Endothelial cell of hepatic sinusoid (primary cell): ENCODE results near the gene SLC6A11.

Source experiments
- in situ Hi-C: cut with HindIII; loops from 2 replicates; pipeline ENCODE4 v1.10.0; 2017; ENCODE audit warnings: low sequenced_read_pairs

SLC6A11 gene

DNA sequence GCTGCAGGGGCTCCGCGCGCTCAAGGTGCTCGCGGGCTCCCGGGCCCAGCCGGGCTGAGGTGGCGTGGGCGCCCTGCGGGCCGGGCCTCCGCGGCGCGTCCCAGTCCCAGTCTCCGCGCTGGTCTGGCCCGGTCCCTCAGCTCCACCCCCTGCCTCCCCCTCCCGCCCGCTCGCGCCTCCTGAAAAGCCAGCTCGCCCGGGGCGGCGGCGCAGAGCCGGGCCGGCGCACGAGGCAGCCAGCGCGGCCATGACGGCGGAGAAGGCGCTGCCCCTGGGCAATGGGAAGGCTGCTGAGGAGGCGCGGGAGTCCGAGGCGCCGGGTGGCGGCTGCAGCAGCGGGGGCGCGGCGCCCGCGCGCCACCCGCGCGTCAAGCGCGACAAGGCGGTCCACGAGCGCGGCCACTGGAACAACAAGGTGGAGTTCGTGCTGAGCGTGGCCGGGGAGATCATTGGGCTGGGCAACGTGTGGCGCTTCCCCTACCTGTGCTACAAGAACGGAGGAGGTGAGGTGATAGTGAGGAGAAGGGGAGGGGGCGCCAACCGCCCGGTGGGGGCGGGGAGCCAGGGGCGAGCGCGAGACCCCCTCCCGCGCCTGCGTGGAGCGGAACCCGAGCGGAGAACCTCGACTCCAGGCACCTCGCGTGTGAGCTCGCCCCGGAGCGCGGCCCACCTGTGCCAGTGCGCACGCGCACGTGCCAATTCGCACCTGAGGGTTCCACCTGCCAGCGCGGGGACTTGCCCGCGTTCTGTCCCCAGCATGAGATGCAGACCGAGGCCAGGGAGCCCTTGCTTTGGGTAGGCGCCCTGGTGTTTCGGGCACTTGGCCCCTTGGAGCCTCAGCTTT, at the start of gene SLC6A11:
Gene SLC6A11, plus strand, starts transcription at position 210 of the 844 bp plus-strand sequence. Its CDS starts 38 bp downstream, at position 248.
- in situ Hi-C loops, result no loop called here

- in situ Hi-C loops, result loop anchor here (5.0 kb wide), 1 partner anchor 38 kb away; no protein-coding TSS in a partner anchor
Observed at GRCh38 chr3:10768708-10769394, 47.2 kb upstream of the SLC6A11 start.

DNA sequence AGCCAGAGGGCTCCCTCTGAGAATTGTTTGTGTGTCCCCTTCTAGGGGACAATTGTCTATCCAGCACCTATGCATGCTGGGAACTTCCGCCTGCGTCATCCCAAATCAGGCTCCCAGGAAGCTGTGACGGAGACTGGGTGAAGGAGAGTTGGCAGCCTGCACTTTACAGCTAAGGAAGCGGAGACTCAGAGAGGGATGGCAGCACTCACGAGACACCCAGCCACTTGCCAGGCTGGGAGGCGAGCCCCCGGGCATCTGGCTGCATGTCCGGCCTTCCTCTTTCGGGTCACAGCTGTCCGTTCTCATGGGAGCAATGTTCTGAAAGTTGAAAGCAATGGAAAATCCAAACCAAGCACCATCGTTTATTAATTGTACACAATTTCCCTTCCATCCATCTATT, 45.5 kb upstream of the SLC6A11 start:
- in situ Hi-C loops, result no loop called here

GRCh38 chr3:10770981-10771380, 45.0 kb upstream of the SLC6A11 start:
- in situ Hi-C loops, result no loop called here

GRCh38 chr3:10771486-10772270, 44.4 kb upstream of the SLC6A11 start:
- in situ Hi-C loops, result no loop called here

GRCh38 chr3:10772271-10773161, 43.5 kb upstream of the SLC6A11 start:
- in situ Hi-C loops, result no loop called here

DNA sequence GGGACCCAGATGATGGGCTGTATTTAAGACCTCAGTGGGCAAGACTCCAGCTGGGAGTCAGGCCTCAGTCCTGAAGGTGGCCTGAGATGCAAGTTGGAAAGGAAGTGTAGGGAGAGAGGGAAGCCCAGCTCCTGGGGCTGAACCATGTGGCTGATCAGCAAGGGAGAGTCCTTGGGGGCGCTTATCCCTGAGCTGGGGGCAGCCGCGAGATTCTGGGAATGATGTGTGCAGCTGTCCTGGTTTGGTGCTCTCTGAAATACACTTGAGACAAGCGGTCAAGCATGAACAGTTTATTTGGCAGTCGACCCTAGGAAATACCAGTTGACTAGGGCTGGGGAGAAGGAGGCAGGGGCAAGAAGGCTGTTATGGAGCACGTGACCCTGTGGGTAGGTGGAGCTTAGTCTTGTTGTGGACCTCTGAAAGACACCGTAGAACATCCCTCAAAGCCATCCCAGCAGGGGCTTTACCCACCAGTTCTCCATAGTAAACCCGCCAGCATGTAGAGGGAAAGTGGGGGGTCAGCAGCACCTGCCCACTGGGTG, 41.8 kb upstream of the SLC6A11 start:
- in situ Hi-C loops, result no loop called here

DNA sequence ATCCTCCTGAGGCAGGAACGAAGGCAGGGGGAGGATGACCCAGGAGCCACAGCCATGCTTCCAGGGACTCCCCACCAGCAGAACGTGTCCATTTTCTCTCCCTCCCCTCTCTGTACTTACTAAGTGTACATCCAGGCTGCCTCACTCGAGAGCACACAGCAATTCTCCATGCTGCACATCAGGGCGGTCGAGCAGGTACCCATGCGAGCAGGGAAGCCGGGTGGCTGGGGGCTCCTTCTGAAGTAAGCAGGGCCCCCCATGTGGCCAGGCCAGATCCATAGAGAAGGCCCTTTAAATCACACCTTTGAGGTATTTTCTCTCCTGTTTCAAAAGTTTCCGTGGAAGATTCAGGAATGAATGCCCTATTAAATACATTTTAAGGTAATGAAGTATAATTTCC, 41.2 kb upstream of the SLC6A11 start:
- in situ Hi-C loops, result no loop called here

DNA sequence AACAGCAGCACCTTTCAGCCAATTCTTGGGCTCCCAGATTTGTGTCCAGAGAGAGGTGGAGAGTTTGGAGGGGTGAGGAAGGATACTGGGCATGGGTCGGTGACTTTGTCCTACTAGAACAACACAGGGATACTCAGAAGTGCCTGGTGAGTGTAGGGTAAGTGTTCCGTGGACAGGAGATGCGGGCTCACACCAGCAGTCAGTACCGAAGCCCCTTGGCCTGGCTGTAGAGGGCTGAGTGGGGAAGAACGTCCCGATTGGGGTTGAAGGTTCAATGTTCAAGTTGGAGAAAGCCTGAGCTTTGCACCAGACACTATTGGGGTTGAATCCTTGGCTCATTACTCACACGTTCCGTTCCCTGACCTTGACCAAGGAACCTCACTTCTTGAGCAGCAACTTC, 40.8 kb upstream of the SLC6A11 start:
- in situ Hi-C loops, result no loop called here

DNA sequence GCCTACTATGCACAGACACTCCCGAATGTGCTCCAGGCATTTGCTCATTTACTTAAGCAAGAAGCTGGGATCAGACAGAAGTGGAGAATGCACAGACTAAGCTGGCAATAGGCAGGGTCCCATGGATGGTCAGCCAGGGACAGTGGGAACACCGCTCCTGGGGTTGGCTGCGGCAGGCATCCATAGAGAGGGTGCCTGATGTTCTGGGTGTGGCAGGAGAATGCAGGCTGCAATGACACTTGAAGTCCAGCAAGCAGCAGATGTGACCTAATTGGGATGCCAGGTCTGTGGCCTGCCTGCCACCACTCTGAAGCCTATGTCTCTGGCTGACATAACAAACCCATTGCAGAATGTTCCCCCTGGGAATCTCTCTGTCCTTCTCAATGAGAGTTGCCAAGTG, 40.2 kb upstream of the SLC6A11 start:
- in situ Hi-C loops, result no loop called here

- in situ Hi-C loops, result no loop called here
Observed at GRCh38 chr3:10777627-10778026, 38.4 kb upstream of the SLC6A11 start.

DNA sequence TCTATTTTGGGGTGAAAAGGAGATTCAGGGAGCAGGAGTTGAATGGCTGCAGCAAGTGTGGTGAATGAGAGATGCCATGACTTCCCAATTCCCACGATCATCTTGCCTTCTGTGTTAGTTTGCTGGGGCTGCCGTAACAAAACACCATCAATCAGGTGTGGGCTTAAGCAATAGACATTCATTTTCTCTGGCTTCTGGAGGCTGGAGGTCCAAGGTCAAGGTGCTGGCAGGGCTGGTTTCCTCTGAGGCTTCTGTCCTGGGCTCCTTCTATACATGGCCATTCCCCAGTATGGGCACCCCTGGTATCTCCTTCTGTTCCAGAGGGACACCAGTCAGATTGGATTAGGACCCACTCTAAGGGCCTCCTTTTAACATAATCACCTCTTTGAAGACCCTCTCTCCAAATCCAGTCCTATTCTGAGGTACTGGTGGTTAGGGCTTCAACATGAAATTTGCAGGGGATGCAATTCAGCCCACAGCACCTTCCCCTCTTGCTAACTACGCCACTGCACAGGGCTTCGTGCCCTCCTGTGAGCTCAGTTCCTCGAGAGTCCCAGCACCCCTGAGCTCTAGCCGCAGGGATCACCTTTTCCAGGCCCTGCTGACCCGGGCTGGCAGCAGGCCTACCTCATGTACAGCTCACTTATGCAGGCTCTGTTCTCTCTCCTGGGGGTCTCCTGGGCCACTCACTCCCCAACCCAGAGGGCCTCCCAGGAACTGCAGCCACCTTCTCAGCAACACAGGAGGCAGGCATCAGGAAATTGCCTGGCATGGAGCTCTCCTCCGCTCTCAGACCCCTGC, 37.3 kb upstream of the SLC6A11 start:
- in situ Hi-C loops, result no loop called here

- in situ Hi-C loops, result no loop called here
Observed at GRCh38 chr3:10779293-10779805, 36.7 kb upstream of the SLC6A11 start.

DNA sequence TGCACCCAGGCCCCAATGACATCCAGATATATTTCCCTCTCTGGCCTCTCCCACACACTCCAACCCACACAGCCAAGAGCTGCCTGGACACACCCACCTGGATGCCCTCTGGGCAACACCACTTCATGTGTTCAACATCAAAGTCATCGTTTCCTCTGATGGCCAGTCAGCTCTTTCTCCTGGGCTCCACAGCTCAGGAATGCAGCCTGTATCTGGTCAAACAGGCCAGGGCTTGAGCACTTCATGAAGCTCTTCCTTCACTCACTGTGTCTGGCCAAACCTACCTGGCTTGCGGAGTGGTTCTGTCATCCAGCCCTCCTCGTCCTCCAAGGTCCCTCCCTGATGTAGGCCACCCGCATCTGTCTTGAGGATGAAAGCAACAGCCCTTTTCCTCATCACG, 35.8 kb upstream of the SLC6A11 start:
- in situ Hi-C loops, result no loop called here

GRCh38 chr3:10780922-10781321, 35.1 kb upstream of the SLC6A11 start:
- in situ Hi-C loops, result no loop called here

DNA sequence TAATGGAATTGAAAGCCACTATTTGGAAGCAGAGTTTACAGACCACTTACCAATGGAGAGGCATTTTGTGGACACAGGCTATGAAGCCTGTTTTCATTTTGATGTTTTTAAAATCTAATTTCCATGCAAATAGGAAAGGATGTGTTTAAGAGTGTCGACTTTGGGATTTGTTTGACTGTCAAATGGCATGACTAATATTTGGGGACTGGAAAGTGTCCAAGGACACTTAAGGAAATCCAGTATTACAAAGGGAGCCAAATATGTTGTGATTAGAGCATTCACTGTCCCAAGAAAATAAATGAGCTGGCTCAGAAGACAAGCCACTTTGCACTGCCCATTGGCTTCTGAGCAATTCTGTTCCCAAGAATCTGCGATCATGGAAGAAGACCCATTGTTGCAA, 34.0 kb upstream of the SLC6A11 start:
- in situ Hi-C loops, result no loop called here

DNA sequence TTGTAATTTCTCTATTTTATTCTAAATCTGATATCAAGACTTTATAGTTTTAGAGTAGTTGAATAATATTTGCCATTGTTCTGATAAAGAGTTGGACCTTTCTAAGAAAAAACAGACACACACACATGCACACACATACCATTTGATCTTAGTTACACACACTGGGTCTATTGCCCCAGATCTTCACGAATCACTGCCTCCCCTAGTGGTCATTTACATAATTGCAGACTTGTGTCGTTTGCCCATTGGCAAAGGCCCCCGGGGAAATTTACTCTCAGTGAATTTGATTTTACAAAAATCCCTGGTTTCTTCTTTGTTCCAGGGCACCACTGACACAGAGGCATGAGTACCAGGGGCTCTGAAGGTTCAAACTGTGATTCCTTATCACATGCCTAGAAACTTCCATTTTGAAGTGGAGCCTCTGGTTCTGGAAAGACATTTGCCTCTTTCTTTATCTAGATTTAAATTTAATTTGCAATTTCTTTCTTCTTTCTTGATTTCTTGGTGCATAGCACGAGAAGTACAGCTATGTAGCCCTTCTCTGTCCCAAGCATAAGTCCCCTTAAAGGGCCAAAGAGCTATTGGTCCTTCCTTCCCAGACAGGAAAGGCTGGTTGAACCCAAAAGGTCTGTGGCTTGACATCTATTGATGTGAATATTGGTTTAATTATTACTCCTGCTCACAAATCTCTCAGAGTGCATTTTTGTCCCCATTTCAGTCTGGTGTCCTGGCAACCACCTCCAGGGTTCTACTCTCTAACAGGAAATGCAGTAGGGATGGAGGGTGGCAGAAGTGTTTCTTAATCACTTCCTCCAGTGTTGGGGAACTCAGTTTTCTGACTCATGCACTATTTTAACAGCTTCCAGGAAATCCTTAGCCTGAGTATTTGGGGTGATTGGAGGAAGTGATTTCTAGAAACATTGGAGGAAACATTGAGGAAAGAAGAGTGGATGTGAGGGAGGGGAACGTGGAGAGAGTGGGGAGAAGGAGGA, 32.4 kb upstream of the SLC6A11 start:
- in situ Hi-C loops, result no loop called here

DNA sequence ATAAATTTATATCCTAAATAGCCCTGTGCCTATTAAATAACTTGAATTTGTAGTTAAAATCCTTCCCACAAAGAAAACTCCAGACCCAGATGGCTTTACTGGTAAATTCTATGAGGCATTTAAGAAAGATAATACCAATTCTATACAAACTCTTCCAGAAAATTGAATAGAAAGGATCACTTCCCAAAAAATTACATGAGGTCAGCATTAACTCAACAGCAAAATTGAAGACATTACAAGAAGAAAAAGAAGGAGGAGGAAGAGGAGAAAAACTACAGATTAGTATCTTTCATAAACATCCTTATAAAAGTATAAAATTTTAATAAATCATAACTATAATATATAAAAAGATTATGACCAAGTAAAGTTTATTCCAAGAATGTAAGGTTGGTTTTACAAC, 29.4 kb upstream of the SLC6A11 start:
- in situ Hi-C loops, result no loop called here
